ENCODE data around the gene EXOSC10. TPM values are rescaled to one million over a fixed set of nuclear protein-coding genes. Genes with fewer than 3 reads are reported as not detected.

The EXOSC10 gene
- total RNA-seq, 1 donor from 2014 or later = 53.6 TPM

Other genes starting within 250 kb of the EXOSC10 start
- gene TARDBP, start 87.2 kb downstream of the EXOSC10 start, total RNA-seq = 133 and 197 TPM in 2 replicates
- not detected in 2 replicates for gene MASP2, start 52.6 kb downstream of the EXOSC10 start, total RNA-seq
- gene SRM, start 39.9 kb downstream of the EXOSC10 start, total RNA-seq = 10.6 and 41.3 TPM in 2 replicates
- not detected in 2 replicates for gene ANGPTL7, start 89.5 kb upstream of the EXOSC10 start, total RNA-seq
- 63.5 and 86.6 TPM in 2 replicates for gene MTOR, start 162.7 kb upstream of the EXOSC10 start, total RNA-seq
- gene UBIAD1, start 173.3 kb upstream of the EXOSC10 start, total RNA-seq = 12.3 and 12.8 TPM in 2 replicates